Right hindlimb (tissue), 1 donor: ENCODE results near the gene GTPBP6.
"Not testable (repeated sequence)": the region's sequence is repeated elsewhere in the genome, so short reads cannot be mapped to it uniquely, and the experiment has no call there.

Experiments used
- DNase-seq: peaks from one replicate; pipeline ENCODE4 v3.0.0-alpha.2; 2018

GTPBP6 gene

DNA sequence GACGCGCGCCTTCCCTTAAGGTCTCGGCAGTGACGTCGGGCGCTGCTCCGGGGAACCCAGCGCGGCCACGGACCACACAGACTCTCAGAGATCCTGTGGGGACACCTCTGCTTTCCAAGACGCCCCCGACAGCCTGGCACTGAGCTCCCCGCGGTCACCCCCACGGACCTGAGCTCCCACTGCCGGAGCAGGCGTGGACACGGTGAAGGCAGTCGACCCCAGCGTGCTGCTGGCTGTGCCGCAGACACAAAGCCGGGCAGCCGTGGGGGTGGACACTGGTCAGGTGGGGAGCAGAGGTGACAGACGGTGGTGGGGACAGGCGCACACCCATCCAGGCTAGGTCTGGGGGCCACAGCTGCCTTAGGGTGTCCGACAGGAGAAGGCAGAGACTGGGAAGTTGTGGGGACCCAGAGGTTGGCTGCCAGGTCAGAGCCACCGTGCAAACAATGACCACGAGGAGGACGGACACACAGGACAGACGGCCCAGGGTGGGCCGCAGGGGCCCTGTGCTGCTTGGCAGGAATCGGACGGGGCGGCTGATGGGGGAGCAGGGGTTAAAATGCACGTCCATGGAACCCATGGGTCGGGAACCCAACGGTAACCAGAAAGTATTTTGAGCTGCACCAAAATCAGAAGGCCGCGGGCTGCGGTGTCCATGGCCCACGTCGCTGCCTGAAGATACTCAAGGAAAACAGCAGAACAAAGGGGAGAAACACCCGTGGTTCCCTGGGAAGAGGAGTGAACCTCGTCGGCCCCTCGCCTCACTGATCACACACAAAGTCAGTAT is 16.6 kb upstream of the GTPBP6 start:
- DNase-seq, result no peak

DNA sequence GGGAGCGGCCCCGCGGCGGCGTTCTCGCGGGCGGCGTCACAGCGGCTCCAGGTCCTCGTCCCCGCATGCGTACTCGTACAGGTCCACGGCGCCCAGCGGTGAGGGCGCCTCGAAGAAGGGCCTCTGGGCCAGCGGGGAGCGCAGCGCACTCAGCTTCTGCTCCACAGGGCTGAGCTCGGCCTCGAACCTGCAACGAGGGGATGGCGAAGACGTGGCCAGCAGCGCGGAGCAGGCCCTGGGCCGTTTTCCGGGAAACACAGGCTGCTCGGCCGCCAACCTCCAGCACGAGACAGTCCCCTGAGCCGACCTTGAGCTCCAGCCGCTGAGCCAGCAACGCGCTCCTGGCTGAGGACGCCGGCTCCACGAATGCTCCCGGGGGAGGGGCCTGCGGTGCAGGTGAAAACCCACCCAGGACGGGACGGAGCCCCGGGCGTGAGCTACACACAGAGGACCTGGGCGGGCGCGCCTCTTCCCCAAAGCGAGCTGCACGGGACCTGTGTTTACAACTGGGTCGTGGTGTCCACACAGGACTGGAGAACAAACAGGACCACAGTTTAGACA is 15.8 kb upstream of the GTPBP6 start:
- DNase-seq, result no peak

DNA sequence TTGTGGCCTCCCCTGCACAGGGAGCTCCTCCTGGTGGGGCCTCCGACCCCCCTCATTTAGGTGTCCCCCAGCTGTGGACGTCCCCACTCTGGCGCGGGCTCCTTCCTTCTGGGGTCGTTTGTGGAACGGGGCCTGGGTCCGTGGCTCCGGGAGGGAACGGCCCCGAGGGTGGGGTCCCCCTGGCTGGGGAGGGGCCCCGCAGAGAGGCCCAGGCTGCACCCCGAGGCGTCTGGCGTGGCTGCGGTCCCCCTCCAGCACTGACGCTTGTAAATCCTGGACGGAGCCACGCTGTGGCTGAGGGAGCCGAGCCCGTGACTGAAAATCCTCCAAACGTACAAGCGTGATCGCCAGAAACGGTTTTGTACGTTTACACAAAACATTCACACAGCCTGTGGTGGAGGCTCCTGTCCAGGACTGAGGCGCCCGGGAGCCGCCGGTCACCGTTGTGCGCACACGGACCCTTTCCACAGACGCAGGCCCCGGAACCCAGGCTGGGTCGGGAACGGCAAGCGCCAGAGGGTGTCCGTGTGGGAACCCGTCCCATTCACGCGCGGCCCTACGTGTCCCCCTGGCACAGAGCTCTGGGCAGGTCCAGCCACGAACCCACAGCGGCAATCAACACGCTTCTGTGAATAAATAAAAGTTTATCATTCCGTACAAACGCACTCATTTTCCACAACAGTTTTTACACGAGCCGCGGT is 15.2 kb upstream of the GTPBP6 start:
- DNase-seq, result no peak

DNA sequence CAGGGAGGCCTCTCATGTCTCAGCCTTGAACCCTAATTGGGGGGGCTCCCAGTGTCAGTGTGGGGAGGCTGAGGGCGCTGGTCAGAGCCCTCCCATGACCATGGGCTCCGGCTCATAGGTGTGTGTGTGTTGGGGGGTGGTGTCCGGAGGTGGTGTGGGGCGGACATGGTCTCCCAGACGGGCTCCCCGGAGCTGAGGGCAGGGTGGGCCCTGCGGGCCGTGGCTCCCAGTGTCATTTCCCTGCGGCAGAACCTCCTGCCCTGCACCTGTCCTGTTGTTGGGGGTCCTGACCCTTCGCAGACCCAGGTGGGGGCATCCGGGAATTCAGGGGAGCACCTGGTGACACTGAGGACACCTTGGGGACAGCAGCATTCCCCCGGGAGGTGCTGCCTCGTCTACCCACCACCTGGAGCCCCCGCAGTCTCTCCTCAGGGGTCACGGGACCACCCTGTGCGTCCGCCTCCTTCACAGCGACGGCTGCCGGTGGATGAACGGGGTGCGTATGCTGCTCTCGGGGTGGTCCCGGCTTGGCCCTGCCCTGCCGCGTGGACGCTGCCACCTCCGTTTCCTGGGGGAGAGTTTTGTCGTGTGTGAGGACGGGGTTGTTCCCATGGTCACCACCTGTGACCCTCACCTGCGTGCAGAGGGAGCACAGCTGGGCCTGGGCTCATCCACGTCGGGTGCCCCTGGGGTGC is 14.5 kb upstream of the GTPBP6 start:
- DNase-seq, result no peak

DNA sequence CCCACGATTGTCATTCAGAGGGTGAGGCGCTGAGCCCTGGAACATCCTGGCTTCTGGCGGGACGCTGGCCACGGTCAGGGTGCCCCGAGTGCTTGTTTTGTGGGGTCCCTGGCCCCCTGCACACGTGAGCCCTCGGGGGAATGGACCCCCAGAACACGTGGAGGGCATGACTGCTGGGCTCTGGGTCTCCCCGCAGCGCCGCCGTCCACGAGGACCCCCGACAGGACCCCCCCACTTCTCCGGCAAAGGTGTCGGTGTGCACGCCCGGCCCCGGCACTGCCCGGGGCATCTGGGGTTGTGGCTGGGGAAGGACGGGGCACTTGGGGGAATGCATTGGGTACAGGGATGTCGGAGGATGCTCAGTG is 13.9 kb upstream of the GTPBP6 start:
- DNase-seq, result no peak

DNA sequence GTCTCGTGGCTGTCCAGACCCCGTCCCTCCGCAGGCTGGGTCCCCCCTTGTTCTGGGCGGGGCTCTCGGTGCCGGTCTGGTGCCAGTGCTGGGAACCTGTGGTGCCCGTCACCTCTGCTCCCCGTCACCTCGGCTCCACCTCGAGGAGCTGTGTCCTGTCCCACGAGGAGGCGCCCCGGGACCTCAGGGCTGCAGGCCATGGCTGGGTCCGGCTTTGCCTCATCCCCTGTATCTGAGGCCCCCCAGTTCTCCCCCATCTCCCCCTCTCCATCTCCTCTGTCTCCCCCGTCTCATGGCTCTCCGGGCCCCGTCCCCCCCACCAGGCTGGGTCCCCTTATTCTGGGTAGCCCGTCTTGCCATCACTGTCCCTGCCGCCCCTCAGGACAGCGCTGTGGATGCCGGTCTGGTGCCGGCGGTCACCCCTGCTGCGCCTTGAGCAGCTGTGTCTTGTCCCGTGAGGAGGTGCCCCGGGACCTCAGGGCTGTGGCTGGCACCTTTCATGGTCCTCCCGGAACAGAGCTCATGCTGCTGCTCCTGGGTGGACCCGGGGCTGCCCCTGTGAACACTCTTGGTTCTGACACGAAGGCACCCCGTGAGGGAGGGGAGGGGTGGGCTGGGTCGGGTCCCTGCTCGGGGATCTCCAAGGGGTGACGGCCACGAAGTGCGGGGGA is 13.4 kb upstream of the GTPBP6 start:
- no peak for DNase-seq

DNA sequence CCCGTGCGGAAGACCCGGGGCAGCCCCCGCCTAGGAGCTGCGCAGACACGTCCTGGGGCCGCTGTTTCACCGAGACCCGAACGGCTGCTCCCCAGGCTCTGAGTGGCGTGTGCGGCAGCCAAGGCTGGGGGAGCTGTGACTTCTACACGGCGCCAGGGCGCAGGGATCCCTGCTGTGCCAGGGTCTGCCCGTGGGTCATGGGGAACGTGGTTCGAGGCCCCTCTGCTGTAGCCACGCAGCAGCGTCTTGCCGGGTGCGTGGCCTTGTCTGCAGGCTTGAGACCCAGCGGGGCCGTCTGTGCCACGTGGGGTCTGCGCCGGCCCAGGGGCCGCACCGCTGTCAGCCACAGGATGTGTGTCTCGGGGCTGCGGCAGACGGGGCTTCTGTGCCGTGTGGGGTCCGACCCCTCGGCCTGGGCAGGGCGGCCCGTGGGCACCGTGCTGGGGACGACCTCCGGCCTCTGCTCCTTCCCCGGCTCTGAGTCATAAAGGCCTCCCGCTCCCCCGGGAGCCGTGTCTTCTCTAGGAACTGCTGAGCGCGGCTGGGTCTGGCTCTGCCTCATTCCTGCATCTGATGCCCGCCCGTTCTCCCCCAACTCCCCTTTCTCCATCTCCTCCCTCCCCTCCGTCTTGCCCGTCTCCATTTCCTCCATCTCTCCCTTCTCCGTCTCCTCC is 12.7 kb upstream of the GTPBP6 start:
- no peak for DNase-seq

DNA sequence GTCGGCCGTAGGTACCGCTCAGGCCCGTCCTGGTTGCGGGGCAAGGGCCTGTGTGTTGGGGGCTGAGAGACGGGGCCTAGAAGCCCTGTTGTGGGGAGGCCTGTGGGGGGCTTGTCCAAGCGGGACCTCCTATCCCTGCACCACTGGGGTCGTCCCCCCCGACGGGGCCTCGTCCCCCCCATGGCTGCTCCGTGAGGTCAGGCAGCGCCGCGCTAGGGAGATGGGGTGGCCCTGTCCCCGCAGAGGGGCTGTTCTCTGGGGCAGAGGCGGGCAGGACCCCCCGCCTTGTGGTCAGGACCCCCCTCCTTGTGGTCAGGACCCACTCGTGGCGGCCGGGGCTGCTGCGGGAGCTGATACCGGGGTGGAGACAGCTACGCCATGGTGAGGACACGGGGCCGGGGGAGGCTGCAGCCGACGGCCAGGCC is 12.1 kb upstream of the GTPBP6 start:
- DNase-seq, result no peak

DNA sequence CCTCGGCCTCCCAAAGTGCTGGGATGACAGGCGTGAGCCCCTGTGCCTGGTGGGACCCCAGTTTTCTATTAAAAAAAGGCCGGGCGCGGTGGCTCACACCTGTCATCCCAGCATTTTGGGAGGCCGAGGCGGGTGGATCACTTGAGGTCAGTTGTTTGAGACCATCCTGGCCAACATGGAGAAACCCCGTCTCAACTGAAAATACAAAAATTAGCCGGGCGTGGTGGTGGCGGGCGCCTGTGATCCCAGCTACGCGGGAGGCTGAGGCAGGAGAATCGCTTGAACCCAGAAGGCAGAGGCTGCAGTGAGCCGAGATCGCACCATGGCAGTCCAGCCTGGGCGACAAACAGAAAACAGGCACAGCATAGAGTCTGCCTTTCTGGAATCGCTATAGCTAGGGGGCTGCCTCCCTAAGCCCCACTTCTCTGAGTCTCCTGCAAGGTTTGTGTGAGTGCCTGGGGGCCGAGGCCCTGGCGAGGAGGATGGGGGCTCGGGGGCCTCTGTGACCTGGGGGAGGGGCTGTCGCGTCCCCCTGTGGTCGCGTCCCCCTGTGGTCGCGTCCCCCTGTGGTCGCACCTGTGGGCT is 11.6 kb upstream of the GTPBP6 start:
- not testable (repeated sequence) for DNase-seq

DNA sequence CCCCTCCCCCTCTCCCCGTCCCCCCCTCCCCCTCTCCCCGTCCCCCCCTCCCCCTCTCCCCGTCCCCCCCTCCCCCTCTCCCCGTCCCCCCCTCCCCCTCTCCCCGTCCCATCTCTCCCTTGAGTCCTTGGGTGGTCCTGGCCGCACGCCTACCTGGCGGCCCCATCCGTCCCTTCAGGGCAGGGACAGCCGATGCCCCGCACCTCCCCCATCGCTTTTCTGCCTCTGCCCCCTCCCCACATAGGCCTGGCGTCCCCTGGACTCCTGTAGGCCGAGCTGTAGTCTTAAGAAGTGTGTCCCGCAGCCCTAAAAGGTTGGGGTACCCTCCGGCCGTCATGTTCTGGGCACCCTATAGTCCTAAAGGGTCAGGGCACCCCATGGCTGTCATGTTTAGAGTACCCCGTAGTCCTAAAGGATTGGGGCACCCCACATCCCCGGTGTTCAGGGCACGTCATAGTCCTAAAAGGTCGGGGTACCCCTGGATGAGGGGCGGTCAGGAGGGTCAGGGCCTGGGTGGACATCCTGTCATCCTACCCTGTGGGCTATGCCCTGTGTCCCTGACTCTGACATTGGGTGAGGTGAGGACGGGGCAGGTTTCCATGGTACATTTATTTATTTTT is 10.8 kb upstream of the GTPBP6 start:
- DNase-seq, result no peak

DNA sequence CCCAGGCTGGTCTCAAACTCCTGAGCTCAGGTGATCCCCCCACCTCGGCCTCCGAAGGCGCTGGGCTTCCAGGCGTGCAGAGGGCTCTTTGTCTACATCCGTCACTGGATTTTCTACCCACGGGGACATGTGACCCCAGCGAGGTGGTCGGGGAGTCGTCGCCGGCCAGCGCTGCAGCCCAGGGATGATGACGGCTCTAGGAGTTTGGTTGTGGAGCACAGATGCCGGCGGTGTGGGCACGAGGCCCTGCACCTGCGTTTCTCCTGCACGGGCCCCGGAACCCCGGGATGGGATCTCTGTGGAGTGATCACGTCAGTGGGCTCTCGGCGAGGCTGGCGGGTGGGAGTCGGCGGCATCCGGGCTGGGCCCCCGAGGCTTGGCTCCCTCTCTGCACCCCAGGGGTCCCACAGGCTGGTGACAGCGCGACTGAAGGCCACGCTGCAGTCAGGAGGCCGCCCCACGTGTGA is 9.1 kb upstream of the GTPBP6 start:
- no peak for DNase-seq

DNA sequence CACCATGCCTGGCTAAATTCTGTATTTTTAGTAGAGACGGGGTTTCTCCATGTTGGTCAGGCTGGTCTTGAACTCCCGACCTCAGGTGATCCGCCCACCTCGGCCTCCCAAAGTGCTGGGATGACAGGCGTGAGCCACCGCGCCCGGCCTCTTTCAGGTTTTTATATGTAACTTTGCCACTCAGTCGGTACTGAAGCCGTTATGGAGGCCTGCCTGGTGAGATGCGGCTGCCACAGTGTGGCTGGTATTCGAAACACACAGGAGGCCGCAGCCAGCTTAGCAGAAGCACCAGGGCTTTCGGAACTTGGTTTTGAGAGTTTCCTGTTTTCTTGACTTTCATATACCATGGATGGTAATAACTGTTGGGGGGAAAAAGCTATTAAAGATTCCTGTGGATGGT is 6.1 kb upstream of the GTPBP6 start:
- not testable (repeated sequence) for DNase-seq

DNA sequence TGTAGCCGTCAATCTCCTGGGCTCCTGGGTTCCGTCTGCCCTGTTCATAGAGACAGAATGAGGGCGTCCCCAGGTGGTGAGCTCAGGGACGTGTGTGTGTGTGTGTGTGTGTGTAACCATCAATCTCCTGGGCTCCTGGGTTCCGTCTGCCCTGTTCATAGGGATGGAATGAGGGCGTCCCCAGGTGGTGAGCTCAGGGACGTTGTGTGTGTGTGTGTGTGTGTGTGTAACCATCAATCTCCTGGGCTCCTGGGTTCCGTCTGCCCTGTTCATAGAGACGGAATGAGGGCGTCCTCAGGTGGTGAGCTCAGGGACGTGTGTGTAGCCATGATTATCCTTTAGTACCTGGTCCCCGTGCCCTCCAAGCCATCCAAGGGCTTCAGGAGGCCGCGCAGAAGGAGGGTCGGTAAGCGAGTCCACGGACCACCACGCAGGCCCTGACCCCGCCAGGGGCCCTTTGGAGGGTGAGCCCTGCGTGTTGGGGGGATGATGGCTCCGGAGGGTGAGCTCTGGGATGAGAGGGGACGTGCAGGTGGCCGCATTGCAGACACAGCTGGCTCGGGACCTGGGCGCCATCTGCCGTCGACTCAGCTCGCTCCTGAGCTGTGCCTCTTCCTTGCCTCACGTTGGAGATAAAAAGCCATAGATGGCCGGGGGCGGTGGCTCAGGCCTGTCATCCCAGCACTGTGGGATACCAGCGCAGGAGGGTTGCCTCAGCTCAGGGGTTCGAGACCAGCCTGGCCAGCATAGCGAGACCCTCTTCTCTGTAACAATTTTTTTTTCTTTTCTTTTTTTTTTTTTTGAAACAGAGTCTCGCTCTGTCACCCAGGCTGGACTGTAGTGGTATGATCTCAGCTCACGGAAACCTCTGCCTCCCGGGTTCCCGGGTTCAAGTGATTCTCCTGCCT is 5.4 kb upstream of the GTPBP6 start:
- no peak for DNase-seq

DNA sequence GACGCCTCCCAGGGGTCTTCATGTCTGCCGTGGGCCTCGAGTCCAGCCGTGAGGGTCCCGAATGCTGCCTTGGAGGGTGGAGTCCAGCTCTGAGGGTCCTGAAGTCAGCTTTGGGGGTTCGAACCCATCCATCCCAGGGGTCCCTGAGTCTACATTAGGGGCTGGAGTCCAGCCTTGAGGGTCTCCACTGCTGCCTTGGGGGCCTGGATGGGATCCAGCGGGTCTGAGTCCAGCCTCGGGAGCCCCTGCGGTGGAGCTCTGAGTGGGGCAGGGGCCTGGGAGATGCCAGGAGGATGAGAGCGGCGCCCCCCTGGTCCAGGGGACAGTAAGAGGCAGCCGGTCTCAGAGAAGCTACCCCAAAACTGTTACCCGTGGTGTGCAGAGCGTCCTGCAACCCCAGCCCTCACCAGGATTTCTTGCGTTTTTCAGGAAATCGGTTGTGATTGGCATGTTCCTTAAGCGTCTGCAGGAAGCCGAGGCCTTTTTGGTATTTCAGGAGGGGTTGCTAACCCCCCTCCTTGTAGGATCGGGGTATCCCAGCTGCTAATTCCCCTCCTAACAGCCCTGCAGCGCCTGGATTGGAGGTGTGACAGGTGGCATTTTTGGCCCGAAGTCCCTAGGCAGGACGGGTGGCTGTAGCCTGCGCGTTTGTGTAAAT is 1.7 kb upstream of the GTPBP6 start:
- no peak for DNase-seq

DNA sequence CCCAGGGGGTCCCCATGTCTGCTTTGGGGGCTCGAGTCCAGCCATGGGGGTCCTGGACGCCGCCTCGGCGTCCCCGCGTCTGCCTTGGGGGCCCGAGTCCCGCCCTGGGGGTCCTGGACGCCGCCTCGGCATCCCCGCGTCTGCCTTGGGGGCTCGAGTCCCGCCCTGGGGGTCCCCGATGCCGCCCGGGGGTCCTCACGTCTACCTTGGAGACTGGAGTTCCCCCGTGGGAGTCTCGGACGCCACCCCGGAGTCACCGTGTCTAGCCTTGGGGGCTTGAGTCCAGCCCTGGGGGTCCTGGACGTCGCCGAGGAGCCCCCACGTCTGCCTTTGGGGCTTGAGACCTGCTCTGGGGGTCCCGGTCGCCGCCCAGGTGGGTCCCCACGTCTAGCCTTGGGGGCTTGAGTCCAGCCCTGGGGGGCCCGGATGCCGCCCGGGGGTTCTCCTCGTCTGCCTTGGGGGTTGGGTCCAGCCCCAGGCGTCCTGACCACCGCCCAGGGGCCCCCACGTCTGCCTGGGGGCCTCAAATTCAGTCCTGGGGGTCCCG is 1.1 kb upstream of the GTPBP6 start:
- DNase-seq, result peak; percentile 57

DNA sequence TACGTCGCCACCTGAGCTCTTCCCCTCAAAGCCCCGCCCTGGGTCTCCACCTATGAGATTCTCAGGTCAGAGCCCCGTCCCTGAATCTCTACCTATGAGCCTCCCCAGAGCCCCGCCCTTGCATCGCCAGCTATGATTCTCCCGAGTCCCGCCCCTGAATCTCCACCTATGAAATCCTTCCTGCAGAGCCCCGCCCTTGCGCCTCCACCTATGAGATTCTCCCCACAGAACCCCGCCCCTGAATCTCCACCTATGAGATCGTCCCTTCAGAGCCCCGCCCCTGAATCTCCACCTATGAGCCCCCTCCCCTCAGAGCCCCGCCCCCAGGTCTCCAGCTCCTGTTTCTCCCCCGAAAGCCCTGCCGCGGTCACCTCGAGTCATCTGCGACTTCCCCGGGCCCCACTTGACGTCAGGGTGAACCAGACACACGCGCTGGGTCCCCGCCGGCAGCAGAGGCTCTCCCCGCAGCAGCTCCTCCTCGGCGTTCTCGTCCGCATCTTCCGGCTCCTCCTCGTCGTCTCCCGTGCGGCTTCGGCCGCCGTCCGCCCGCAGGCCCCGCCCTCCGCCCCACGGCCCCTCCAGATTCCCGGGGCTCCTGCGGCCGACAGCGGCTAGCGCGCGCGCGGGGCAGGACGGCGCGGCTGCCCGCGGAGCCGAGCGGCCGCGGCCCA is 393 bp downstream of the GTPBP6 start:
- peak; percentile 98 for DNase-seq

DNA sequence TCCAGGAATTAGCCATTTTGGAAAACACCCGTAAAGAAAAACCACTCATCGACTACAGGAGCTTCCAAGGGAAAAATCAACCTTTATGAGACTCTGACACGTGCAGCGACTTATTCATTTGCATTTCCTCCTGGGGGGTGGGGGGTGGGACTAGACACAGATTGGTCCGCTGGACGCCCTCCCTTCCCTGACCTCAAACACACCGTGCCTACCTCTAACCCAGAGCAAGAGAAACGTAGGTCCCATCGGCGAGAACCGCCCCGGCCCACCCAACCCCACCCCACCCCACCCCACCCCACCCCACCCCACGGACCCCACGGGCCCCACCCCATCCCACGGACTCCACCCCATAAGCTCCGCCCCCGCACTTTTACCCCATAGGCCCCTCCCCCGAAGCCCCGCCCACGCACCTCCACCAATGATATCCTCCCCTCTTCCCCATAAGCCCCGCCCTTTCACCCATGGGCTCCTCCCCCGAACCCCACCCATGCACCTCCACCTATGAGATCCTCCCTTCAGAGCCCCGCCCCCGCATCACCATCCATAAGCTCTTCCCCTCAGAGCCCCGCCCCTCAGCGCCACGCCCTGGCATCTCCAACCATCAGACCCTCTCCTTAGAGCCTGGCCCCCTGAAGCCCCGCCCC is 1.1 kb downstream of the GTPBP6 start:
- DNase-seq, result no peak
